HG02763 (cell line): ENCODE measurements around the gene LMCD1.

Experiments
- ATAC-seq: cut with Tn5 transposase; IDR thresholded peaks from one replicate; pipeline ENCODE4 v1.9.1; 2021; ENCODE audit warnings: mild to moderate bottlenecking, moderate library complexity; ENCODE audit not compliant: unreplicated experiment

LMCD1 gene

GRCh38 chr3:8503871-8504610 lies 2.4 kb downstream of the LMCD1 start:
- no peak for ATAC-seq

GRCh38 chr3:8504611-8504973 lies 3.0 kb downstream of the LMCD1 start:
- ATAC-seq = no peak

GRCh38 chr3:8505621-8506020 lies 4.0 kb downstream of the LMCD1 start:
- no peak for ATAC-seq

- ATAC-seq = no peak
Measured at GRCh38 chr3:8506571-8507061, 5.0 kb downstream of the LMCD1 start.

- ATAC-seq = no peak
Measured at GRCh38 chr3:8507496-8507895, 5.9 kb downstream of the LMCD1 start.

GRCh38 chr3:8509961-8510360 lies 8.3 kb downstream of the LMCD1 start:
- no peak for ATAC-seq

- no peak for ATAC-seq
Measured at GRCh38 chr3:8512234-8512633, 10.6 kb downstream of the LMCD1 start.

GRCh38 chr3:8516047-8516661 lies 14.5 kb downstream of the LMCD1 start:
- ATAC-seq = no peak

- ATAC-seq = no peak
Measured at GRCh38 chr3:8516783-8517182, 15.2 kb downstream of the LMCD1 start.

GRCh38 chr3:8517487-8517886 lies 15.9 kb downstream of the LMCD1 start:
- ATAC-seq = no peak

- ATAC-seq = no peak
Measured at GRCh38 chr3:8518138-8518537, 16.5 kb downstream of the LMCD1 start.

GRCh38 chr3:8519156-8519555 lies 17.5 kb downstream of the LMCD1 start:
- ATAC-seq = no peak

GRCh38 chr3:8519774-8520448 lies 18.3 kb downstream of the LMCD1 start:
- no peak for ATAC-seq

- no peak for ATAC-seq
Measured at GRCh38 chr3:8520816-8521403, 19.3 kb downstream of the LMCD1 start.

- no peak for ATAC-seq
Measured at GRCh38 chr3:8523041-8523440, 21.4 kb downstream of the LMCD1 start.

- ATAC-seq = no peak
Measured at GRCh38 chr3:8524249-8524648, 22.6 kb downstream of the LMCD1 start.

- no peak for ATAC-seq
Measured at GRCh38 chr3:8524656-8525399, 23.2 kb downstream of the LMCD1 start.

- ATAC-seq = no peak
Measured at GRCh38 chr3:8525893-8526292, 24.3 kb downstream of the LMCD1 start.

- no peak for ATAC-seq
Measured at GRCh38 chr3:8529181-8529637, 27.6 kb downstream of the LMCD1 start.

GRCh38 chr3:8529738-8530525 lies 28.3 kb downstream of the LMCD1 start:
- no peak for ATAC-seq
